ENCODE measurements around the gene COP1. TPM values are rescaled to one million over a fixed set of nuclear protein-coding genes. Genes with fewer than 3 reads are reported as not detected.

COP1 gene
- total and polyA plus RNA-seq, 2 donors (not counting 1 experiment from before 2014, with no cell fraction given) = 18.7 to 68.5 TPM

DNA sequence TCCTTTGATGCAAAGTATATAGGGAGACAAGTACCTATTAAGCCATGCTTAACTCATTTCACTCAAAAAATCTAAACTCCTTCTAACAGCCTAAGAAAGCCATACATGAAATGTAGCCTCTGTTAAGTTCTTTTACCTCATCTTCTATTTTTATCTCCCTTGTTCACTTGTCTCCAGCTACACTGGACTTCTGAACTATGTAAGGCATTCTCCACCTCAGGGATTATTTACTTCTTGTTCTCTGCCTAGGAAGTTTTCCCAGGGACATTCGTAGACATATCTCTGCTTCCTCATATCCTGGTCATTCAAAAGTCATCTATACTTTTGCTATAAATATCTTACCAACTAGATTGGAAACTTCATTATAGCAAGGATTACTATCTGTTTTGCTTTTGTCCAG is 96.9 kb downstream of the COP1 start:
- Histone ChIP-seq H3K9me3 (ENCODE audit: control extremely low read depth in 1 of 3, control insufficient read depth in 2 of 3, insufficient read depth in 1 of 3, low read length in 2 of 3) (peaks cover 0 to 7% (median 0%) of the 10 kb centered on the region in 3 donors), H4K20me1 (ENCODE audit: control insufficient read depth, insufficient read depth, low read length, poor library complexity, severe bottlenecking) (no peaks in the 10 kb centered on the region), H3K27ac (ENCODE audit: low read length in 2 of 2) (no peak overlapping the region), H2AFZ (ENCODE audit: insufficient read depth, low read depth, low read length, poor library complexity, severe bottlenecking) (no peak overlapping the region), H3K4me3 (ENCODE audit: control extremely low read depth in 1 of 5, extremely low read depth in 1 of 5, insufficient read depth in 1 of 5, low read depth in 2 of 5, low read length in 4 of 5) (no peak overlapping the region), H3K36me3 (replicated peaks in 1 of 2; ENCODE audit: control extremely low read depth in 1 of 2, control insufficient read depth in 1 of 2, extremely low read depth in 1 of 2, insufficient read depth in 2 of 2, low read length in 1 of 2) (peaks cover 15 to 35% of the 10 kb centered on the region in 2 experiments), H3K4me1 (ENCODE audit: control insufficient read depth in 2 of 2, insufficient read depth in 2 of 2, low read length in 2 of 2) (no peaks in the 10 kb centered on the region), H3K79me2 (ENCODE audit: control insufficient read depth, insufficient read depth, low read length) (peaks cover 7% of the 10 kb centered on the region), H3K27me3 (replicated peaks in 1 of 4; ENCODE audit: control extremely low read depth in 1 of 4, control insufficient read depth in 3 of 4, insufficient read depth in 4 of 4, low read length in 3 of 4) (no peaks in the 10 kb centered on the region), H3K9ac (ENCODE audit: low read length) (no peak overlapping the region), H3K4me2 (replicated peaks; ENCODE audit: low read depth, low read length, poor library complexity, severe bottlenecking) (no peak overlapping the region)
- ChIA-PET POLR2A (no interaction called here), CTCF (no interaction called here)
- no peak for DNase-seq
- Mint-ChIP-seq H3K27ac (no peak overlapping the region), H3K4me1 (no peaks in the 10 kb centered on the region), H3K9me3 (ENCODE audit: insufficient read depth) (peaks cover 2% of the 10 kb centered on the region), H3K4me3 (no peak overlapping the region), H3K27me3 (no peaks in the 10 kb centered on the region)
- ATAC-seq (ENCODE audit: low read depth) = no peak
- no CpG with 5 or more reads among the region's 1 CpG for WGBS (ENCODE audit: insufficient coverage)
- TF ChIP-seq EZH2 (IDR thresholded peaks at IDR 0.05; ENCODE audit: borderline replicate concordance, insufficient read depth, low read depth, low read length, poor library complexity, severe bottlenecking) = no peak
- intact Hi-C loops (cut with micrococcal nuclease) = no loop called here

DNA sequence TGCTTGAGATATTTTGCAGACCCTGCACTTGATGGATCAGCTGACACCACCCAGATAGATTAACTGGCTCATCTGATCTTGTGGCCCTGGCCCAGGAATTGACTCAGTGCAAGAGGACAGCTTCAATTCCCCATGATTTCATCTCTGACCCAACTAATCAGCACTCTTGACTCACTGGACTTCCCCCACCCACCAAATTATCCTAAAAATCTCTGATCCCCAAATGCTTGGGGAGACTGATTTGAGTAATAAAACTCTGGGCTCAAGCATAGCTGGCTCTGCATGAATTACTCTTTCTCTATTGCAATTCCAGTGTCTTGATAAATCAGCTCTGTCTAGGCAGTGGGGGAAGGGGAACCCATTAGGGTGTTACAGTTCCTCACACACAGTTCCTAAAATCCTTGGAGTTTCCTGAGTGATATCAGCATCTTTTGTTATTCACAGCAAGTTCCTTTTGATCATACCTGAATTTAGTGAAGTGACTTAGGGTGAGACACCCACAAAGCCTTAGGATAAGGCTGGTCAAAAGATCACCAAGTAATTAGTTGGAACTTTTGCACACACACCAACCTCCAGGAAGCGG is 104.2 kb downstream of the COP1 start:
- ChIA-PET POLR2A (no interaction called here), CTCF (interaction anchor here (1.5 kb wide), 1 partner anchor 957 kb away, joined by 3 read pairs; no protein-coding TSS in a partner anchor)
- Histone ChIP-seq H4K20me1 (ENCODE audit: control insufficient read depth, insufficient read depth, low read length, poor library complexity, severe bottlenecking) (no peaks in the 10 kb centered on the region), H3K27ac (ENCODE audit: low read length in 2 of 2) (no peak overlapping the region), H3K4me3 (ENCODE audit: control extremely low read depth in 1 of 5, extremely low read depth in 1 of 5, insufficient read depth in 1 of 5, low read depth in 2 of 5, low read length in 4 of 5) (no peak overlapping the region), H3K27me3 (replicated peaks in 1 of 4; ENCODE audit: control extremely low read depth in 1 of 4, control insufficient read depth in 3 of 4, insufficient read depth in 4 of 4, low read length in 3 of 4) (no peaks in the 10 kb centered on the region), H3K79me2 (ENCODE audit: control insufficient read depth, insufficient read depth, low read length) (no peaks in the 10 kb centered on the region), H3K4me2 (replicated peaks; ENCODE audit: low read depth, low read length, poor library complexity, severe bottlenecking) (no peak overlapping the region), H3K4me1 (ENCODE audit: control insufficient read depth in 2 of 2, insufficient read depth in 2 of 2, low read length in 2 of 2) (no peaks in the 10 kb centered on the region), H3K9ac (ENCODE audit: low read length) (no peak overlapping the region), H3K9me3 (ENCODE audit: control extremely low read depth in 1 of 3, control insufficient read depth in 2 of 3, insufficient read depth in 1 of 3, low read length in 2 of 3) (peaks cover 8 to 26% (median 14%) of the 10 kb centered on the region in 3 donors), H3K36me3 (replicated peaks in 1 of 2; ENCODE audit: control extremely low read depth in 1 of 2, control insufficient read depth in 1 of 2, extremely low read depth in 1 of 2, insufficient read depth in 2 of 2, low read length in 1 of 2) (peaks cover 15 to 51% of the 10 kb centered on the region in 2 experiments), H2AFZ (ENCODE audit: insufficient read depth, low read depth, low read length, poor library complexity, severe bottlenecking) (no peak overlapping the region)
- no CpG with 5 or more reads among the region's 1 CpG for WGBS (ENCODE audit: insufficient coverage)
- DNase-seq (no peak), ATAC-seq (ENCODE audit: low read depth) (no peak)
- peaks cover 6% of the 10 kb centered on the region for H3K9me3 Mint-ChIP-seq (ENCODE audit: insufficient read depth)
- H3K27ac Mint-ChIP-seq = no peak overlapping the region
- H3K4me3 Mint-ChIP-seq = no peak overlapping the region
- intact Hi-C loops (cut with micrococcal nuclease) = no loop called here
- H3K27me3 Mint-ChIP-seq = no peaks in the 10 kb centered on the region
- H3K4me1 Mint-ChIP-seq = no peaks in the 10 kb centered on the region
- TF ChIP-seq EZH2 (IDR thresholded peaks at IDR 0.05; ENCODE audit: borderline replicate concordance, insufficient read depth, low read depth, low read length, poor library complexity, severe bottlenecking) = no peak
- TF ChIP-seq, protein P1, sequence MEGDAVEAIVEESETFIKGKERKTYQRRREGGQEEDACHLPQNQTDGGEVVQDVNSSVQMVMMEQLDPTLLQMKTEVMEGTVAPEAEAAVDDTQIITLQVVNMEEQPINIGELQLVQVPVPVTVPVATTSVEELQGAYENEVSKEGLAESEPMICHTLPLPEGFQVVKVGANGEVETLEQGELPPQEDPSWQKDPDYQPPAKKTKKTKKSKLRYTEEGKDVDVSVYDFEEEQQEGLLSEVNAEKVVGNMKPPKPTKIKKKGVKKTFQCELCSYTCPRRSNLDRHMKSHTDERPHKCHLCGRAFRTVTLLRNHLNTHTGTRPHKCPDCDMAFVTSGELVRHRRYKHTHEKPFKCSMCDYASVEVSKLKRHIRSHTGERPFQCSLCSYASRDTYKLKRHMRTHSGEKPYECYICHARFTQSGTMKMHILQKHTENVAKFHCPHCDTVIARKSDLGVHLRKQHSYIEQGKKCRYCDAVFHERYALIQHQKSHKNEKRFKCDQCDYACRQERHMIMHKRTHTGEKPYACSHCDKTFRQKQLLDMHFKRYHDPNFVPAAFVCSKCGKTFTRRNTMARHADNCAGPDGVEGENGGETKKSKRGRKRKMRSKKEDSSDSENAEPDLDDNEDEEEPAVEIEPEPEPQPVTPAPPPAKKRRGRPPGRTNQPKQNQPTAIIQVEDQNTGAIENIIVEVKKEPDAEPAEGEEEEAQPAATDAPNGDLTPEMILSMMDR (IDR thresholded peaks at IDR 0.05) = no peak
